Fibroblast of skin of scalp (primary cell): ENCODE measurements around the gene DNAJC30.

Experiments used
- DNase-seq: peaks from one replicate; pipeline ENCODE4 v3.0.0-alpha.2; 2013

Gene DNAJC30

GRCh38 chr7:73646785-73647724 lies 36.2 kb downstream of the DNAJC30 start:
- DNase-seq = no peak

- no peak for DNase-seq
Measured at GRCh38 chr7:73645643-73646174, 37.5 kb downstream of the DNAJC30 start.

- peak; percentile 8 for DNase-seq
Measured at GRCh38 chr7:73644688-73645286, 38.5 kb downstream of the DNAJC30 start.

GRCh38 chr7:73642834-73643233 lies 40.4 kb downstream of the DNAJC30 start:
- DNase-seq = peak; percentile 19

GRCh38 chr7:73638911-73639310 lies 44.3 kb downstream of the DNAJC30 start:
- no peak for DNase-seq

GRCh38 chr7:73635428-73636200 lies 47.6 kb downstream of the DNAJC30 start:
- no peak for DNase-seq

GRCh38 chr7:73633844-73634243 lies 49.4 kb downstream of the DNAJC30 start:
- DNase-seq = no peak

- DNase-seq = no peak
Measured at GRCh38 chr7:73633323-73633722, 49.9 kb downstream of the DNAJC30 start.

- no peak for DNase-seq
Measured at GRCh38 chr7:73631558-73631957, 51.7 kb downstream of the DNAJC30 start.
